H1 (cell line): ENCODE measurements around the gene TMSB10. TPM values are rescaled to one million over a fixed set of nuclear protein-coding genes. Genes with fewer than 3 reads are reported as not detected.

Experiments used
- CTBP2 ChIP-seq: IDR thresholded peaks from 2 replicates; pipeline ENCODE4 v1.7.0; 2011; ENCODE audit warnings: borderline replicate concordance, mild to moderate bottlenecking, moderate library complexity, mixed read lengths, low read length; ENCODE audit not compliant: insufficient read depth, insufficient read length
- EZH2 ChIP-seq: fragments of 200-600 bp; sonication (generic); IDR thresholded peaks from 2 replicates; pipeline ENCODE4 v1.7.1; 2012; ENCODE audit warnings: low read depth, mild to moderate bottlenecking, moderate library complexity, low read length, inconsistent platforms; ENCODE audit not compliant: severe bottlenecking
- FOSL1 ChIP-seq: IDR thresholded peaks from 2 replicates; pipeline ENCODE4 v1.6.1; 2011; ENCODE audit warnings: mild to moderate bottlenecking, low read depth, low read length, moderate library complexity; ENCODE audit not compliant: insufficient read depth
- KDM4A ChIP-seq: IDR thresholded peaks from one replicate; pipeline ENCODE4 v1.7.1; 2012; ENCODE audit warnings: low read depth, mild to moderate bottlenecking, moderate library complexity, low read length, inconsistent platforms; ENCODE audit not compliant: severe bottlenecking
- MAFK ChIP-seq: IDR thresholded peaks from 2 replicates; pipeline ENCODE4 v1.6.1; 2012; ENCODE audit warnings: low read depth, mild to moderate bottlenecking, improper control_type of control experiment, low read length
- RBBP5 ChIP-seq: IDR thresholded peaks from 2 replicates; pipeline ENCODE4 v1.7.1; 2012; ENCODE audit warnings: low read depth, mild to moderate bottlenecking, inconsistent platforms, low read length, moderate library complexity, borderline replicate concordance
- RFX5 ChIP-seq: IDR thresholded peaks from 2 replicates; pipeline ENCODE4 v1.6.1; 2011; ENCODE audit warnings: low read depth, low read length, improper control_type of control experiment, borderline replicate concordance
- SIRT6 ChIP-seq: IDR thresholded peaks from one replicate; pipeline ENCODE4 v1.7.1; 2012; ENCODE audit warnings: low read length, inconsistent platforms
- SP1 ChIP-seq: IDR thresholded peaks from 2 replicates; pipeline ENCODE4 v1.6.1; 2011; ENCODE audit warnings: low read depth, low read length
- SP2 ChIP-seq: IDR thresholded peaks from 2 replicates; pipeline ENCODE4 v1.6.1; 2012; ENCODE audit warnings: mild to moderate bottlenecking, low read length, inconsistent platforms
- SRF ChIP-seq: IDR thresholded peaks from 2 replicates; pipeline ENCODE4 v1.6.1; 2011; ENCODE audit warnings: mild to moderate bottlenecking, low read depth, low read length, moderate library complexity
- YY1 ChIP-seq: IDR thresholded peaks from 2 replicates; pipeline ENCODE4 v1.6.1; 2011; ENCODE audit warnings: low read depth, mild to moderate bottlenecking, low read length
- polyA plus RNA-seq, 7 experiments: library from polyadenylated mRNA; depleted of rRNA in 3 of 7; stranded (reverse) in 5 of 7; unstranded in 2 of 7; fragments of >200 nt in 5 of 7; fragments of 200-250 nt in 2 of 7; gene quantifications; 1 replicate in 5 of 7; 2 replicates in 1 of 7; 4 replicates in 1 of 7; pipeline versions ENCODE4 v1.2.1 to v1.2.3, GENCODE V29; 2011 to 2013; ENCODE audit warnings: missing spikeins in 2 of 7, mixed read lengths in 2 of 7
- total RNA-seq: library from RNA; stranded (reverse); fragmentation: NEBNext Ultra II Directional; extraction: Animal tissue kit (Norgen Biotek cat#: 25700); gene quantifications from 2 replicates; pipeline ENCODE4 v1.2.1, GENCODE V29; 2021
- TF ChIP-seq, protein P1 (sequence below), 3 experiments: IDR thresholded peaks; 1 replicate in 2 of 3; 2 replicates in 1 of 3; pipeline versions ENCODE4 v1.5.1 to v1.6.1; 2011; ENCODE audit warnings: low read length in 3 of 3, mild to moderate bottlenecking in 3 of 3, inconsistent platforms in 2 of 3, low read depth in 1 of 3, moderate library complexity in 1 of 3; ENCODE audit not compliant: insufficient read depth in 1 of 3; ENCODE audit errors: control extremely low read depth in 1 of 3
- TF ChIP-seq, protein P2 (sequence below): IDR thresholded peaks from 2 replicates; pipeline ENCODE4 v1.6.1; 2012; ENCODE audit warnings: inconsistent platforms
- TF ChIP-seq, protein P3 (sequence below): IDR thresholded peaks from 2 replicates; pipeline ENCODE4 v1.6.1; 2011; ENCODE audit warnings: low read length, improper control_type of control experiment
- TF ChIP-seq, protein P4 (sequence below): IDR thresholded peaks from 2 replicates; pipeline ENCODE4 v1.6.1; 2011; ENCODE audit warnings: low read depth, mild to moderate bottlenecking, low read length; ENCODE audit not compliant: insufficient read depth

The TMSB10 gene
- total and polyA plus RNA-seq, 2 of the 8 experiments (the other 6 are each of a cell fraction or from before 2014, with no cell fraction given), result 593 to 1,075 TPM

DNA sequence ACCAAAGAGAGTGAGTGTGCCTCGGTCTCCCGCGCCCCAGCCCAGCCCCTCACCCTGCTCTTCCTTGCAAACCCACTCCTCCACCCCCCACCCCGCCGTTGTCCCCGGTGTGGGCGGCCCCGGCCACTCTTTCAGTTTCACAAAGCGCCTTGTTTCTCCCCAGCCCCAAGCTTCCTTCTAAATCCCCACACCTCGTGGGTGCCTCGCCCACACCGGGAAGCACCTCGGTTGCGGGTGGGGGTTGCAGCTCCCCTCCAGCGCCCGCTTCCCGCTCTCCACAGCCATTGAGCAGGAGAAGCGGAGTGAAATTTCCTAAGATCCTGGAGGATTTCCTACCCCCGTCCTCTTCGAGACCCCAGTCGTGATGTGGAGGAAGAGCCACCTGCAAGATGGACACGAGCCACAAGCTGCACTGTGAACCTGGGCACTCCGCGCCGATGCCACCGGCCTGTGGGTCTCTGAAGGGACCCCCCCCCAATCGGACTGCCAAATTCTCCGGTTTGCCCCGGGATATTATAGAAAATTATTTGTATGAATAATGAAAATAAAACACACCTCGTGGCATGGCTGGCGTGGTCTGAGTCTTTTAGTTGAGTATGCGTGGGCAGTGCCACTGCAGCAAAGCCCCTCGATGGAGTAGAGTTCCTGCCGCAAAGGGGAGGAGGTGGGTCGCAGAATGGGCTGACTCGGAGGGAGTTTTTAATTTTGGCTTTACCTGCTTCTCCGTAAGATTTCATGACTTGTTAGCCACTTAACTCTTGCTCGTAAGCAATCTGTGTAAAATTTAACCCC is 848 bp downstream of the TMSB10 start (continued):
- TF ChIP-seq SIRT6, result no peak
- TF ChIP-seq, protein P1, sequence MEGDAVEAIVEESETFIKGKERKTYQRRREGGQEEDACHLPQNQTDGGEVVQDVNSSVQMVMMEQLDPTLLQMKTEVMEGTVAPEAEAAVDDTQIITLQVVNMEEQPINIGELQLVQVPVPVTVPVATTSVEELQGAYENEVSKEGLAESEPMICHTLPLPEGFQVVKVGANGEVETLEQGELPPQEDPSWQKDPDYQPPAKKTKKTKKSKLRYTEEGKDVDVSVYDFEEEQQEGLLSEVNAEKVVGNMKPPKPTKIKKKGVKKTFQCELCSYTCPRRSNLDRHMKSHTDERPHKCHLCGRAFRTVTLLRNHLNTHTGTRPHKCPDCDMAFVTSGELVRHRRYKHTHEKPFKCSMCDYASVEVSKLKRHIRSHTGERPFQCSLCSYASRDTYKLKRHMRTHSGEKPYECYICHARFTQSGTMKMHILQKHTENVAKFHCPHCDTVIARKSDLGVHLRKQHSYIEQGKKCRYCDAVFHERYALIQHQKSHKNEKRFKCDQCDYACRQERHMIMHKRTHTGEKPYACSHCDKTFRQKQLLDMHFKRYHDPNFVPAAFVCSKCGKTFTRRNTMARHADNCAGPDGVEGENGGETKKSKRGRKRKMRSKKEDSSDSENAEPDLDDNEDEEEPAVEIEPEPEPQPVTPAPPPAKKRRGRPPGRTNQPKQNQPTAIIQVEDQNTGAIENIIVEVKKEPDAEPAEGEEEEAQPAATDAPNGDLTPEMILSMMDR (IDR thresholded peaks at IDR 0.05; ENCODE audit: control extremely low read depth in 1 of 3, insufficient read depth in 1 of 3, low read depth in 1 of 3, low read length in 3 of 3), result no peak
- TF ChIP-seq CTBP2, result no peak
- no peak for TF ChIP-seq MAFK
- no peak for TF ChIP-seq YY1
- TF ChIP-seq, protein P2, sequence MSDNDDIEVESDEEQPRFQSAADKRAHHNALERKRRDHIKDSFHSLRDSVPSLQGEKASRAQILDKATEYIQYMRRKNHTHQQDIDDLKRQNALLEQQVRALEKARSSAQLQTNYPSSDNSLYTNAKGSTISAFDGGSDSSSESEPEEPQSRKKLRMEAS, result no peak
- TF ChIP-seq, protein P3, sequence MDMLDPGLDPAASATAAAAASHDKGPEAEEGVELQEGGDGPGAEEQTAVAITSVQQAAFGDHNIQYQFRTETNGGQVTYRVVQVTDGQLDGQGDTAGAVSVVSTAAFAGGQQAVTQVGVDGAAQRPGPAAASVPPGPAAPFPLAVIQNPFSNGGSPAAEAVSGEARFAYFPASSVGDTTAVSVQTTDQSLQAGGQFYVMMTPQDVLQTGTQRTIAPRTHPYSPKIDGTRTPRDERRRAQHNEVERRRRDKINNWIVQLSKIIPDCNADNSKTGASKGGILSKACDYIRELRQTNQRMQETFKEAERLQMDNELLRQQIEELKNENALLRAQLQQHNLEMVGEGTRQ, result no peak
- no peak for TF ChIP-seq EZH2
- peak; percentile 10 for TF ChIP-seq KDM4A
- TF ChIP-seq RBBP5, result no peak
- TF ChIP-seq, protein P4, sequence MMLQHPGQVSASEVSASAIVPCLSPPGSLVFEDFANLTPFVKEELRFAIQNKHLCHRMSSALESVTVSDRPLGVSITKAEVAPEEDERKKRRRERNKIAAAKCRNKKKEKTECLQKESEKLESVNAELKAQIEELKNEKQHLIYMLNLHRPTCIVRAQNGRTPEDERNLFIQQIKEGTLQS, result no peak
- no peak for TF ChIP-seq SP2
- TF ChIP-seq SRF, result no peak
- TF ChIP-seq SP1, result peak; percentile 28; the same call in 1 of the 2 replicates
- no peak for TF ChIP-seq FOSL1
- TF ChIP-seq RFX5, result no peak
